HG02610 (cell line): ENCODE measurements around the gene RALBP1.
"Not testable (repeated sequence)": the region's sequence is repeated elsewhere in the genome, so short reads cannot be mapped to it uniquely, and the experiment has no call there.

ENCODE experiments used
- ATAC-seq: cut with Tn5 transposase; IDR thresholded peaks from one replicate; pipeline ENCODE4 v1.9.1; 2021; ENCODE audit warnings: mild to moderate bottlenecking, moderate library complexity; ENCODE audit not compliant: unreplicated experiment

Gene RALBP1

DNA sequence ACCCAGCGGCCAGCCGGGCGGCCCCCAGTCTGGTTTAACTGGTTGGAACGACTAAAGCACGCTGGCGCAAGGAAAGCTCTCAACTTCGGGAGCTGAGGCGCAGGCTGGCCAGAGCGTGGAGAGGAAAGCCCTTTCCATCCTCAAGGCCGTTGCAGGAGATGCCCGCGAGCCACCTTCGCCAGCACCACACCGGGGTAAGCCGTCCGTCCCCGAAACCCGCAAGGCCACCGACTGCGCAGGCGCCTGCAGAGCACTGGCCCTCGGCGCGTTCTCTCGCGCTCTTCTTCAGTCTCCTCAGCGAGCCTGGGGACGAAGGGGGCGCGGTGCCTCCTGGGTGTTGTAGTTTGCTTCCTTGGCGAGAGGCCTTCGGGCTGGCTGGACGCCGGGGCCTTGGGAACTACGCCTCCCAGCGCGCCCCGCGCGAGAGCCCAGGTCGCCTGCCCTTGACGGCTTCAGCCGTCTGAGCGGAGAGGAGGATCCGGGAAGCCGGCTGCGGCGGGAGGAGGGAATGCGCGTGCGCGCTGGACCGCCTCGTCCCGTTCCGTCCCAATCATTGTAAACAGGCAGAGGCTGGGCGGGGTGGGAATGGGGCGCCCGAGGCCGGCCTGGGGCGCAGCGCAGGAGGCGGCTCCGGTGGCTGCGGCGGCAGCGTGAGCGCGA is at the start of gene RALBP1:
Gene RALBP1 (plus strand): TSS at position 531 of the 660 bp plus-strand sequence. CDS start 37,533 bp downstream, outside the sequence.
- peak; percentile 95 for ATAC-seq

DNA sequence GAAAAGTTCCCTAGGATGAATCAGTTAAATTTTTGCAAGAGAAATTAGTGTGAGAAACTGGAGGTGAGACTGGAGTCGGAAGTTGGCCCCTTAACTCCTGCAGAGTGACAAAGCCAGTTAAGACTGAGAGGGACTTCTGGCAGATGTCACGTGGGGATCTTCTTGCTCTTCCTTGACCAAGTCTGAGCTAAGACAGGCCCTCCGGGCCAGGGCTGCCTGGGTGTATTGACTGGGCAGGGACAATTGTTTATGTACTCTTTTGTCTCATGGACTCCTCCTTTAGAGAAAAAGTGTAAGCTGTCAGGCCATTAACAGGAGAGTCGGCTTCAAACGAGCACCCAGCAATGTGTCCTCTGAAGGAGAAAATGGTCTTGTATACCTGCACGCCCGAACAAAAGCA is 48.6 kb upstream of the RALBP1 start:
- no peak for ATAC-seq

DNA sequence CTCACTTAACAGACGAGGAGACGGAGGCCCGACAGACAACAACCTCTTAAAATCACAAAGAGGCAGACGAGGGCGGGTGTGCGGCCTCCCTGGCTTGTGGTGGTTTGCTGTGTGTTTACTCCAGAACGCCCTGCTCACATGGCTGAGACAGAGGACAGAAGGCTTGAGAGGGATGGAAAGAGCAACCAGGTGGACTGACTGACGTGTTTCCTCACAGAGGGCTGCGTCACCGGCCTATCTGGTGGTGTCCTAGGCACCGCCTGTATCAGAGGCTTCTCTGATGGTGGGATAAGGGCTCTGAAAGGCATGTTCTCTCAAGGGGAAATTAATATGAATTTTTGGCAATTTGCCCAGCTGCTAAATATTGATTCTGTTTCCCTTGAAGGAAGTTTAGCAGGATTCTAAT is 47.0 kb upstream of the RALBP1 start:
- ATAC-seq = no peak

GRCh38 chr18:9428862-9429661 is 46.3 kb upstream of the RALBP1 start:
- ATAC-seq = no peak

GRCh38 chr18:9429662-9429993 is 45.7 kb upstream of the RALBP1 start:
- ATAC-seq = no peak

DNA sequence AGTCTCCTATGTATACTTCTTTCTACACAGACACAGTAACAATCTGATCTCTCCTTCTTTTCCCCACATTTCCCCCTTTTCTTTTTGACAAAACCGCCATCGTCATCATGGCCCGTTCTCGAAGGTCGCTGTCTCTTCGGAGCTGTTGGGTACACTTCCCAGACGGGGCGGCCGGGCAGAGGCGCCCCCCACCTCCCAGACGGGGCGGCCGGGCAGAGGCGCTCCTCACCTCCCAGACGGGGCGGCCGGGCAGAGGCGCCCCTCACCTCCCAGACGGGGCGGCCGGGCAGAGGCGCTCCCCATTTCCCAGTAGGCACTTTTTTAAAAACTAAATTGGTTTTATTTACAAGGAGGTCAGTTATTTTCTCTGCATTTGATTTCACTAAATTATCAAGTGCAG is 45.0 kb upstream of the RALBP1 start:
- not testable (repeated sequence) for ATAC-seq

DNA sequence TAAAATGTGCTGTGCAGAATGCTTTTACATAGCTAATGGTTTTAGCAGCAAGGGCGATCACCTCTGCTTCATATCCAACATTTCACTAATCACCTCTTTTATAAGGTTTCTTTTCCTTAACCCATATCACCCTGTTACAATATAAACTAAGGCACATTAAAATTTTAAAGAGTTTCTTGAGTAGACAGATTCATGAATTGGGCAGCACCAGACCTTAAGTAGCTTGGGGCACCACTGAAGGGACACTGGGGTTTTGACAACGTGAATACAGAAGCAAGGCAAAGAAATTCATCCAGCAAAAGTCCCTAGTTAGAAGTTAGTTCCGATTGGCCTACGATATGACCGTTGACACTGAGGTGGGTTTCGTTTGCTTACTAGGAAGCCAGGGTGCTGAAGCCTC is 44.0 kb upstream of the RALBP1 start:
- ATAC-seq = no peak

DNA sequence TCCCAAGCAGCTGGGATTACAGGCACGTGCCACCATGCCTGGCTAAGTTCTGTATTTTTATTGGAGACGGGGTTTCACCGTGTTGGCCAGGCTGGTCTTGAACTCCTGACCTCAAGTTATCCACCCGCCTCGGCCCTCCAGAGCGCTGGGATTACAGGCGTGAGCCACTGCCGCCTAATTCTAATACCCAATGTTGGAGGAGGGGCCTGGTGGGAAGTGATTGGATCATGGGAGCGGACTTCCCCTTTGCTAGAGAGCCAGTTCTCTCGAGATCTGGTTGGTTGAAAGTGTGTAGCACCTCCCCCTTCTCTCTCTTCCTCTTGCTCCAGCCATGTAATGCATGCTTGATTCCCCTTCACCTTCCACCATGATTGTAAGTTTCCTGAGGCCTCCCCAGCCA is 42.2 kb upstream of the RALBP1 start:
- ATAC-seq = not testable (repeated sequence)

- ATAC-seq = peak; percentile 24
These were observed 41.6 kb upstream of the RALBP1 start for GRCh38 chr18:9433671-9434121.

DNA sequence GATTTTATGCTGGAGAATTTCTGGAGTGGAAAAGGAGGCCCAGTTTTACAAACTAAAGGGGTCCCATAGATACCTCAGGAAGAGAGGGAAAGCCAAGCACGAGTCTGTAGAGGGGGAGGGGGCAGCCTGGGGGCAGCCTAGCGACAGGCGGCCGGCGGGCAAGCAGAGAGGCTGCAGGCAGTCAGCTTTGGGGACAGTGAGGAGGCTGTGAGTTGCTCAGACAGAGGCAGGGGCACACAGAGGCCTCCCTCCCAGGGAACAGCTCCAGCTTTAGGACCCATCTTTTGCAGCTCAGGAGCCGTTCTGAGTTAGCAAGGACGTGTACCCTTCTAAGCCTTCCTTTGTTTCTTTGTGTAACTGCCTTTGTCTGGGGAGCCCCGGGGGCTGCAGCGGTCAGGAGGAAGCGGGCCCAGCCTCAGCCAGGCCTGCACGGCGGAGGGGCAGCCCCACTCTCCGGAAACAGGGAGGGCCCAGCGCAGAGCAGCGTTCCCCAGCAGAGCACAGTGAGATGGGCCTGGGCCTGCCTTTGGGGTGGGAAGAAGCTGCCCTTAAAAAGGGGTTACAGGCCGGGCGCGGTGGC is 41.1 kb upstream of the RALBP1 start:
- peak; percentile 64 for ATAC-seq

GRCh38 chr18:9435041-9435440 is 40.3 kb upstream of the RALBP1 start:
- no peak for ATAC-seq

GRCh38 chr18:9436206-9436929 is 38.9 kb upstream of the RALBP1 start:
- ATAC-seq = no peak

- no peak for ATAC-seq
These were observed 38.3 kb upstream of the RALBP1 start for GRCh38 chr18:9437021-9437437.

GRCh38 chr18:9437672-9438071 is 37.6 kb upstream of the RALBP1 start:
- ATAC-seq = no peak

DNA sequence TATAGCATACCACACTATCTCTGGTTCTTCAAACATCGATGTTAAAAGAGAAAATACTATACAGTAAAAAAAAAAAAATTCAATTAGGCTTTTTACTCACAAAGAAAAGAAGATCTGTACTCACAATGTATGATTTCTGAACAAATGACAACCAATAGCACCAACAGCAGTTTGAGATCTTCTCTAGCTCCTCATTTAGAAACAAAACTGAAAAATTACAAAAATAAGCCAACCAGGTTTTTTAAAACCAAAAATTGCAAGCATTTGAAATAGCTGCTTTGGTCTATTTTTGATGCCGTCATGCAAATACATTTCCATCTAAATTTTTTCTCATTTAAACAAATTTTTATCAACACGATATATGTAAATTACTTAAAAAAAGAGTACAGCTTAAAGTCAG is 34.3 kb upstream of the RALBP1 start:
- no peak for ATAC-seq

DNA sequence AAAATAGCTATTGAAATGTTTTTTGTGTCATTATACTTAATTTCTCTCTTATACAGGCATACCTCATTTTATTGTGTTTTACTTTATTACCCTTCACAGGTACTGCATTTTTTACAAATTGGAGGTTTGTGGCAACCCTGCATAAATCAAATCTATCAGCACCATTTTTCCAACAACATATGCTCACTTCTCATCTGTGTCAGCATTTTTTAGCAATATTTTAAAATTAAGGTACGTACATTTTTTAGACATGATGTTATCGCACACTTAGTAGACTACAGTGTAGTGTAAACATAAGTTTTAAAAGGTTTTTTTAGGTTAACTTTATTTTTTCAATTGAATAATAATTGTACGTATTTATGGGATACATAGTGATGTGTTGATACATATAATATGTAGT is 30.8 kb upstream of the RALBP1 start:
- no peak for ATAC-seq

DNA sequence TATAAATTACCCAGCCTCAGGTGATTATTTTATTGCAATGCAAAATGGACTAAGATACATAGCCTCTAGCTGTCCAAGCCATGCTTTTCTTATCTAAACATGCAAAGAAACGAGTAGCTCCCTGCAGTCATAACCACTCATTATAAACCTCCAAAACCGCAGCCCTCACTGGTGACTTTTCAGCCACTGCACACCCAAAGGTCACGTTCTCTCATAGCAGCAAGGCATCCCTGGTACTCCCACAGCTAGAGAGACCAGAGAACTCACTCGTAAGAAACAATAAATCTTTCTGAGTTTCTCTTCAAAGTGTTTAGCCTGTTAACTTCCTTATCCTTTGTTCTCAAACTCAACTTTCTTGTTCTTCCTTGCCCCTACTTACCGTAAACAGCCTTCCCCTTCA is 28.5 kb upstream of the RALBP1 start:
- no peak for ATAC-seq

- no peak for ATAC-seq
These were observed 28.0 kb upstream of the RALBP1 start for GRCh38 chr18:9447334-9447733.

DNA sequence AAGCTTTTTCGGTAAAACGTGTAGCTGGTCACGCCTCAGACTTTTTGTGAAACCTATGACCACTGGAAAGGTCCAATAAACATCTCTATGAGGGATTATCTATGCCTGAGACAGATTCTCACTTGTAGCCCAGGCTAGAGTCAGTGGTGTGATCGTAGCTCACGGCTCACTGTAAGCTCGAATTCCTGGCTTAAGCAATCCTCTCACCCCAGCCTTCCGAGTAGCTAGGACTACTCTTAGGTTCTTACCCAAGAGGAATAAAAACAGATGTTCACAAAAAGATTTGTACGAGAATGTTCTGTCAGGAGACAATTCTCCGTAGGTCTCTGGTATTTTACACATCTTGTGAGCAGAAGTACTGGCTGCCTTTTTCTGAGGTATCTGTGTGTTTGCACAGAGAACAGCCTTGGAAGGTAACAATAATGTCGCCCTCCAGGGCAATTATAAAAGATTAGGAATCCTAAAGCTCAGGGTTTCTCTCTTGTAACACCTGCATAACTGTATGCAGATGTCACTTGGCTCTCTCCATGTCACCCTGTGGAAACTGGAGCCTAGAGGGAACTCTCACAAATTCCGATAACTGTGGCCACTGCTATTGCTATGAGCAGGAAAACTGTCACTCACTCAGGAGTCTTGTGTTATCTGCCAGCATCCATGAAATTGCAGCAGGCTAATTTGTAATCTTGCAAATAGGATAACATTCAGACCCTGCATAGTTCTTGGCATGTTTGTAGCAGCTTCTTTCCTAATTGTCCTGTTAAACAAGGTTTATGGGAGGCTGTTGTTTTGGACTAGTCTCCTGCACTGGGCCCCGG is 25.5 kb upstream of the RALBP1 start:
- no peak for ATAC-seq

- not testable (repeated sequence) for ATAC-seq
These were observed 24.4 kb upstream of the RALBP1 start for GRCh38 chr18:9450920-9451319.

DNA sequence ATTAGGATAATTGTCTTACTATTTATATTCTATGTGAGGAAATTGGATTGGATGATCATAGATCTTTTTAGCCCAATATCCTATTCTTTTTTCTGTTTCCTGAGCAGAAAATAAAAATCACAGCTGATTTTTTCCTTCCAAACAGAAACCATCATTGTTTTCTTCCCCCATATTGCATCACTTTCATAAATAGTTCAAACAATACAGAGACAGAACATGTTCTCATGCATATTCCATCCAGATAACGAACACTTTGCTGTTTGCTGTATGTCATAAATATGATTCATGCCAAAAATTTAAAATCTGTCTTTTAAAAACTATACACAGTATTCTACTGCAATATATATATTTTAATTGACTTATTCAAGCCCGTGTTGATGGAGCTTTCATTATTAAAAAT is 22.0 kb upstream of the RALBP1 start:
- no peak for ATAC-seq
